Stimulated activated CD4-positive, alpha-beta T cell treated with anti-CD3 and anti-CD28 coated beads, Interleukin-1b, Interleukin-23, amount 100 ng/mL, for 4 hours (primary cell): ENCODE results near the gene SERPINA3.
"Not testable (repeated sequence)": the region's sequence is repeated elsewhere in the genome, so short reads cannot be mapped to it uniquely, and the experiment has no call there.

Experiments used
- DNase-seq, 2 donors: peaks; one replicate each; pipeline ENCODE4 v3.0.0-alpha.2; 2020; ENCODE audit warnings: low read depth in 2 of 2

The SERPINA3 gene

GRCh38 chr14:94584591-94585280 is 27.5 kb upstream of the SERPINA3 start:
- DNase-seq: no peak

GRCh38 chr14:94586635-94587034 is 25.6 kb upstream of the SERPINA3 start:
- no peak for DNase-seq

- no peak for DNase-seq
These were observed 23.9 kb upstream of the SERPINA3 start for GRCh38 chr14:94588311-94588710.

- no peak for DNase-seq
These were observed 21.1 kb upstream of the SERPINA3 start for GRCh38 chr14:94591073-94591472.

- no peak for DNase-seq
These were observed 20.3 kb upstream of the SERPINA3 start for GRCh38 chr14:94591871-94592270.

- DNase-seq: no peak
These were observed 19.7 kb upstream of the SERPINA3 start for GRCh38 chr14:94592457-94592856.

GRCh38 chr14:94593376-94593748 is 18.8 kb upstream of the SERPINA3 start:
- no peak for DNase-seq

- no peak for DNase-seq
These were observed 18.3 kb upstream of the SERPINA3 start for GRCh38 chr14:94593749-94594431.

GRCh38 chr14:94594441-94594840 is 17.8 kb upstream of the SERPINA3 start:
- no peak for DNase-seq

- DNase-seq: no peak
These were observed 16.3 kb upstream of the SERPINA3 start for GRCh38 chr14:94595912-94596311.

GRCh38 chr14:94596361-94596760 is 15.8 kb upstream of the SERPINA3 start:
- DNase-seq: no peak

- no peak for DNase-seq
These were observed 14.4 kb upstream of the SERPINA3 start for GRCh38 chr14:94597788-94598187.

GRCh38 chr14:94598506-94598815 is 13.7 kb upstream of the SERPINA3 start:
- no peak for DNase-seq

- DNase-seq: no peak
These were observed 13.2 kb upstream of the SERPINA3 start for GRCh38 chr14:94598816-94599655.

- DNase-seq: no peak
These were observed 12.6 kb upstream of the SERPINA3 start for GRCh38 chr14:94599656-94600004.

GRCh38 chr14:94600148-94600545 is 12.0 kb upstream of the SERPINA3 start:
- no peak for DNase-seq

GRCh38 chr14:94601884-94602391 is 10.3 kb upstream of the SERPINA3 start:
- DNase-seq: no peak

GRCh38 chr14:94602722-94603121 is 9.5 kb upstream of the SERPINA3 start:
- no peak for DNase-seq

- DNase-seq: no peak
These were observed 6.8 kb upstream of the SERPINA3 start for GRCh38 chr14:94605361-94605760.

- DNase-seq: not testable (repeated sequence)
These were observed 3.2 kb upstream of the SERPINA3 start for GRCh38 chr14:94608966-94609365.

- no peak for DNase-seq
These were observed 1.0 kb upstream of the SERPINA3 start for GRCh38 chr14:94611179-94611578.
